ENCODE data around the gene PROZ.

The PROZ gene

GRCh38 chr13:113120300-113121182 is 37.9 kb upstream of the PROZ start:
- DNase-seq, result no peak

- no peak for DNase-seq
Measured at GRCh38 chr13:113121183-113121927, 37.1 kb upstream of the PROZ start.

GRCh38 chr13:113121928-113122471 is 36.4 kb upstream of the PROZ start:
- DNase-seq, result no peak

GRCh38 chr13:113122550-113123225 is 35.8 kb upstream of the PROZ start, which contains the start of gene F10:
Gene F10, plus strand, starts transcription at chr13:113122799. Its CDS starts 57 bp downstream, at chr13:113122856.
- peak; percentile 68 for DNase-seq

- DNase-seq, result no peak
Measured at GRCh38 chr13:113123226-113124201, 34.9 kb upstream of the PROZ start.

GRCh38 chr13:113124211-113124970 is 34.1 kb upstream of the PROZ start:
- DNase-seq, result no peak

GRCh38 chr13:113125506-113126264 is 32.8 kb upstream of the PROZ start:
- no peak for DNase-seq

GRCh38 chr13:113126265-113127150 is 31.9 kb upstream of the PROZ start:
- no peak for DNase-seq

GRCh38 chr13:113129480-113129879 is 29.0 kb upstream of the PROZ start:
- no peak for DNase-seq

GRCh38 chr13:113129921-113130750 is 28.3 kb upstream of the PROZ start:
- DNase-seq, result no peak

GRCh38 chr13:113135281-113135760 is 23.1 kb upstream of the PROZ start:
- DNase-seq, result no peak

GRCh38 chr13:113137691-113138298 is 20.7 kb upstream of the PROZ start:
- peak; percentile 58 for DNase-seq

GRCh38 chr13:113138792-113139551 is 19.5 kb upstream of the PROZ start:
- no peak for DNase-seq

GRCh38 chr13:113139577-113139976 is 18.9 kb upstream of the PROZ start:
- DNase-seq, result peak; percentile 46

- DNase-seq, result no peak
Measured at GRCh38 chr13:113140677-113141600, 17.5 kb upstream of the PROZ start.

GRCh38 chr13:113141601-113141970 is 16.9 kb upstream of the PROZ start:
- DNase-seq, result no peak

All from retina (tissue), 1 donor.